Endothelial cell of umbilical vein (primary cell): Measurements from ENCODE around the gene CIB2. TPM values are rescaled to one million over a fixed set of nuclear protein-coding genes. Genes with fewer than 3 reads are reported as not detected.
A peak's percentile ranks its signal among the peaks of the same experiment; 100 is the strongest.

Source experiments
- BruUV-seq: library from RNA; stranded (reverse); fragments of 400-500 nt; replicated peaks from 2 replicates; lab custom pipeline; 2021; lab: Mats Ljungman, UMichigan
- CTCF ChIA-PET: fragments of 300-600, 350-600 bp; sonication (Branson Sonifier 250); formaldehyde crosslinking; loops from one replicate; lab custom pipeline; 2021; ENCODE audit warnings: antibody characterized with exemption, inconsistent platforms; lab: Charles Lee
- POLR2A ChIA-PET: fragments of 300-600, 350-600 bp; sonication (Branson Sonifier 250); formaldehyde crosslinking; loops from one replicate; lab custom pipeline; 2021; ENCODE audit warnings: antibody characterized with exemption, inconsistent platforms; lab: Charles Lee
- DNase-seq: peaks from one replicate; pipeline ENCODE4 v3.0.0-alpha.2; 2011; ENCODE audit warnings: low read depth, low spot score
- FAIRE-seq: peaks from 2 replicates; lab custom pipeline; 2011; peaks lifted over from hg19 to GRCh38; lab: Jason Lieb, UNC
- H2AFZ ChIP-seq: 2 replicates; pipeline ENCODE4 v1.6.0; 2012; ENCODE audit warnings: low read depth, low read length, control low read depth, inconsistent platforms
- H3K27ac ChIP-seq: 2 replicates; pipeline ENCODE4 v1.5.1; 2011; ENCODE audit warnings: low read depth, mild to moderate bottlenecking, control low read depth, low read length, moderate library complexity; ENCODE audit not compliant: insufficient read depth
- H3K27me3 ChIP-seq, 2 experiments: 2 replicates each; pipeline versions ENCODE4 v1.6.0 to v1.6.1; 2011; ENCODE audit warnings: low read length in 2 of 2, mixed read lengths in 1 of 2; ENCODE audit not compliant: control insufficient read depth in 2 of 2, insufficient read depth in 2 of 2
- H3K36me3 ChIP-seq, 2 experiments: 2 replicates in 1 of 2; 3 replicates in 1 of 2; pipeline ENCODE4 v1.5.1; 2011; ENCODE audit warnings: low read length in 2 of 2, mild to moderate bottlenecking in 1 of 2, moderate library complexity in 1 of 2; ENCODE audit not compliant: control insufficient read depth in 2 of 2, insufficient read depth in 2 of 2; ENCODE audit errors: extremely low read depth in 1 of 2
- H3K4me1 ChIP-seq: 3 replicates; pipeline ENCODE4 v1.5.1; 2011; ENCODE audit warnings: mild to moderate bottlenecking, low read length; ENCODE audit not compliant: control insufficient read depth, insufficient read depth; ENCODE audit errors: extremely low read depth
- H3K4me2 ChIP-seq: 2 replicates; pipeline ENCODE4 v1.6.1; 2011; ENCODE audit warnings: low read length, control low read depth, mixed read lengths; ENCODE audit not compliant: insufficient read depth
- H3K4me3 ChIP-seq, 3 experiments: fragments of 200-600 bp in 1 of 3; sonication (generic), shearing (Covaris generic) in 1 of 3; replicated peaks in 1 of 3; 2 replicates each; pipeline ENCODE4 v1.5.1; 2011 to 2016; ENCODE audit warnings: control low read depth in 3 of 3, low read length in 3 of 3, mild to moderate bottlenecking in 2 of 3, inconsistent platforms in 1 of 3, low read depth in 1 of 3, moderate library complexity in 1 of 3; ENCODE audit not compliant: insufficient read depth in 1 of 3
- H3K79me2 ChIP-seq: 2 replicates; pipeline ENCODE4 v1.6.0; 2012; ENCODE audit warnings: low read length, inconsistent platforms; ENCODE audit not compliant: control insufficient read depth, insufficient read depth
- H3K9ac ChIP-seq: replicated peaks from 2 replicates; pipeline ENCODE3; 2011; ENCODE audit warnings: low read length, control low read depth; ENCODE audit not compliant: insufficient read depth; ENCODE audit errors: extremely low read depth
- H3K9me1 ChIP-seq: replicated peaks from 3 replicates; pipeline ENCODE4 v1.6.0; 2011; ENCODE audit warnings: mild to moderate bottlenecking, low read length; ENCODE audit not compliant: control insufficient read depth, insufficient read depth; ENCODE audit errors: extremely low read depth
- H3K9me3 ChIP-seq: replicated peaks from 2 replicates; pipeline ENCODE4 v1.5.1; 2012; ENCODE audit warnings: low read length, inconsistent platforms; ENCODE audit not compliant: control insufficient read depth, insufficient read depth
- H4K20me1 ChIP-seq: replicated peaks from 2 replicates; pipeline ENCODE3; 2011; ENCODE audit warnings: mild to moderate bottlenecking, low read length; ENCODE audit not compliant: control insufficient read depth, insufficient read depth; ENCODE audit errors: extremely low read depth
- EZH2 ChIP-seq: IDR thresholded peaks from 2 replicates; pipeline ENCODE4 v1.6.1; 2012; ENCODE audit warnings: borderline replicate concordance, low read depth, mild to moderate bottlenecking, moderate library complexity, low read length, inconsistent platforms; ENCODE audit not compliant: severe bottlenecking
- FOS ChIP-seq: IDR thresholded peaks from 2 replicates; pipeline ENCODE4 v1.6.1; 2011; ENCODE audit warnings: mild to moderate bottlenecking, low read length, moderate library complexity, borderline replicate concordance; ENCODE audit not compliant: insufficient read depth
- GATA2 ChIP-seq: IDR thresholded peaks from 2 replicates; pipeline ENCODE4 v1.7.0; 2011; ENCODE audit warnings: low read depth, mild to moderate bottlenecking, moderate library complexity, mixed read lengths, low read length; ENCODE audit not compliant: insufficient read length, insufficient read depth
- JUN ChIP-seq: IDR thresholded peaks from 2 replicates; pipeline ENCODE4 v1.6.1; 2011; ENCODE audit warnings: borderline replicate concordance, low read depth; ENCODE audit not compliant: insufficient read length, insufficient read depth
- MYC ChIP-seq: IDR thresholded peaks from one replicate; pipeline ENCODE4 v1.6.1; 2011; ENCODE audit warnings: mild to moderate bottlenecking, low read depth, low read length
- POLR2A ChIP-seq: IDR thresholded peaks from 2 replicates; pipeline ENCODE4 v1.6.1; 2012; ENCODE audit warnings: low read depth, mild to moderate bottlenecking, control low read depth, low read length
- POLR2AphosphoS5 ChIP-seq: IDR thresholded peaks from 2 replicates; pipeline ENCODE4 v1.6.1; 2012; ENCODE audit warnings: low read depth, mild to moderate bottlenecking, control low read depth, low read length, moderate library complexity; ENCODE audit not compliant: insufficient read depth
- dilution Hi-C: fragments of 300-500 bp; cut with MboI; formaldehyde crosslinking; loops from one replicate; pipeline ENCODE4 v1.15.0; 2019; ENCODE audit warnings: low sequenced_read_pairs; ENCODE audit not compliant: extremely low pct_ligation_motif_present
- intact Hi-C: fragments of 100-400 bp; cut with micrococcal nuclease; formaldehyde crosslinking; loops from one replicate; pipeline ENCODE4 v1.10.0; 2022
- polyA plus RNA-seq, 4 experiments: library from polyadenylated mRNA; depleted of rRNA in 3 of 4; stranded (reverse) in 3 of 4; unstranded in 1 of 4; fragments of >200 nt; gene quantifications; 2 replicates each; pipeline versions ENCODE4 v1.2.1 to v1.2.3, GENCODE V29; 2011 to 2012; ENCODE audit warnings: missing spikeins in 1 of 4
- total RNA-seq: library from RNA; stranded (reverse); gene quantifications from 2 replicates; pipeline ENCODE4 v1.2.3, GENCODE V29; 2021
- TF ChIP-seq, protein P1 (sequence below), 2 donors: IDR thresholded peaks; 1 replicate in 1 of 2; 2 replicates in 1 of 2; pipeline ENCODE4 v1.5.1; 2011; ENCODE audit warnings: low read length in 2 of 2, mild to moderate bottlenecking in 2 of 2, moderate library complexity in 2 of 2, control low read depth in 1 of 2, inconsistent platforms in 1 of 2, low read depth in 1 of 2; ENCODE audit not compliant: insufficient read depth in 1 of 2; ENCODE audit errors: extremely low read depth in 1 of 2
- TF ChIP-seq, protein P2 (sequence below): IDR thresholded peaks from 2 replicates; pipeline ENCODE4 v1.6.1; 2011; ENCODE audit not compliant: insufficient read depth, insufficient read length

The CIB2 gene
- total and polyA plus RNA-seq, 2 donors (not counting 3 experiments of a cell fraction or from before 2014, with no cell fraction given), result 4.0 to 7.7 TPM

- no peak for TF ChIP-seq JUN
- TF ChIP-seq, protein P1, sequence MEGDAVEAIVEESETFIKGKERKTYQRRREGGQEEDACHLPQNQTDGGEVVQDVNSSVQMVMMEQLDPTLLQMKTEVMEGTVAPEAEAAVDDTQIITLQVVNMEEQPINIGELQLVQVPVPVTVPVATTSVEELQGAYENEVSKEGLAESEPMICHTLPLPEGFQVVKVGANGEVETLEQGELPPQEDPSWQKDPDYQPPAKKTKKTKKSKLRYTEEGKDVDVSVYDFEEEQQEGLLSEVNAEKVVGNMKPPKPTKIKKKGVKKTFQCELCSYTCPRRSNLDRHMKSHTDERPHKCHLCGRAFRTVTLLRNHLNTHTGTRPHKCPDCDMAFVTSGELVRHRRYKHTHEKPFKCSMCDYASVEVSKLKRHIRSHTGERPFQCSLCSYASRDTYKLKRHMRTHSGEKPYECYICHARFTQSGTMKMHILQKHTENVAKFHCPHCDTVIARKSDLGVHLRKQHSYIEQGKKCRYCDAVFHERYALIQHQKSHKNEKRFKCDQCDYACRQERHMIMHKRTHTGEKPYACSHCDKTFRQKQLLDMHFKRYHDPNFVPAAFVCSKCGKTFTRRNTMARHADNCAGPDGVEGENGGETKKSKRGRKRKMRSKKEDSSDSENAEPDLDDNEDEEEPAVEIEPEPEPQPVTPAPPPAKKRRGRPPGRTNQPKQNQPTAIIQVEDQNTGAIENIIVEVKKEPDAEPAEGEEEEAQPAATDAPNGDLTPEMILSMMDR (IDR thresholded peaks at IDR 0.05; ENCODE audit: extremely low read depth in 1 of 2, insufficient read depth in 1 of 2, low read depth in 1 of 2, low read length in 2 of 2), result no peak
- TF ChIP-seq, protein P2, sequence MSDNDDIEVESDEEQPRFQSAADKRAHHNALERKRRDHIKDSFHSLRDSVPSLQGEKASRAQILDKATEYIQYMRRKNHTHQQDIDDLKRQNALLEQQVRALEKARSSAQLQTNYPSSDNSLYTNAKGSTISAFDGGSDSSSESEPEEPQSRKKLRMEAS, result no peak
- no peak for TF ChIP-seq EZH2
- no peak for TF ChIP-seq MYC
- no peak for TF ChIP-seq POLR2A
- TF ChIP-seq FOS, result no peak
- peak; percentile 14 for TF ChIP-seq GATA2
- peak; percentile 66 for TF ChIP-seq POLR2AphosphoS5
- Histone ChIP-seq H3K27me3 (no peaks in the 10 kb centered on the region), H2AFZ (no peak overlapping the region), H3K4me1 (peaks cover 17% of the 10 kb centered on the region), H3K36me3 (no peaks in the 10 kb centered on the region), H3K27ac (no peak overlapping the region), H3K9me1 (no peaks in the 10 kb centered on the region), H3K79me2 (no peaks in the 10 kb centered on the region), H3K9ac (no peak overlapping the region), H4K20me1 (no peaks in the 10 kb centered on the region), H3K4me3 (no peak overlapping the region), H3K4me2 (no peak overlapping the region), H3K9me3 (no peaks in the 10 kb centered on the region)
- FAIRE-seq (peak; percentile 92), DNase-seq (peak; percentile 35)
- intact Hi-C loops, result no loop called here
- CTCF ChIA-PET, result interaction anchor here (0.8 to 9.8 kb wide), 5 partner anchors 37 to 147 kb away, joined by 3 to 273 read pairs (median 5); no protein-coding TSS in a partner anchor
- dilution Hi-C loops, result no loop called here
- BruUV-seq, result no TSS peak
- POLR2A ChIA-PET, result no interaction called here
These were observed 25.6 kb downstream of the CIB2 start for GRCh38 chr15:78105476-78106241.
